HG03460 (cell line): ENCODE results near the gene EML3.
A peak's percentile ranks its signal among the peaks of the same experiment; 100 is the strongest.
"Not testable (repeated sequence)": the region's sequence is repeated elsewhere in the genome, so short reads cannot be mapped to it uniquely, and the experiment has no call there.

Source experiments
- ATAC-seq: cut with Tn5 transposase; IDR thresholded peaks from one replicate; pipeline ENCODE4 v1.9.1; 2021; ENCODE audit not compliant: unreplicated experiment

EML3 gene

DNA sequence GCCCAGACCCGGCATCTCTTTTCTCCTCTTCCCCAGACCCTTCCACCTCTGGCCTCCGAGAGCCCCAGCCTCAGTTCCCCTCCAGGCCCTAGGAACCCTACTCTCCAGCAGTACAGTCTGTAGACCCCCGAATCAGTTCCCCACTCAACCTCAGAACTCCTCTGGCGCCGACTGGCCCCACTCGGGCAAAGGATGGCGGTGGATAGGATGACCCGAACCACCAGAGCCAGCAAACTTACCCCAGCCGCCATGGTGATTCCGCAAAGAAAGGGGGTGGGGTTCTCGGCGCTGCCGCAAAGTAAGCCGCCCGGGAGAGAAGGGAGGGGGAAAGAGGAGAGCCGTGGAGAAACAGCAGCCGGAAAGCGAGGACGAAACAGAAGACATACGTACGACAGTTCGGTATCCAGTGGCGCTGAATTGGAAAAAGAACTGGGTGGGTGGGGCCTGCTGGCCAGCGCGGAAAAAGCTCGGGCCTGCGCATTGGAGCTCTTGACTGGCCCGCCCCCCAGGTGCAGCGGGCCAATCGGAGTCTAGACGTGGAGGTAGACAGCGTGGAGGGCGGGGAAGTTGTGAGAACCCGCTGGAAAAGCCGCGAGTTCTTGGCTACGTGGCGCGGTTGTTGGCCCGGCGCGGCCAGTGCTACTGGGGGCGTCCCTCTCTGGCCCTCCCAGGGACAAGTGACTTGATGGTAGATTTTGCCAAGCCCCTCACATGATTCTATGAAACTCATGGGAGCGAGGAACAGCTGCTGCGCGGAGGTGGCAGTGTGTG is 38.8 kb downstream of the EML3 start, which contains the start of gene EEF1G:
TSS of gene EEF1G (minus strand) at position 300 of the 771 bp plus-strand sequence. CDS start at position 251, 49 bp downstream.
- peak; percentile 79 for ATAC-seq

DNA sequence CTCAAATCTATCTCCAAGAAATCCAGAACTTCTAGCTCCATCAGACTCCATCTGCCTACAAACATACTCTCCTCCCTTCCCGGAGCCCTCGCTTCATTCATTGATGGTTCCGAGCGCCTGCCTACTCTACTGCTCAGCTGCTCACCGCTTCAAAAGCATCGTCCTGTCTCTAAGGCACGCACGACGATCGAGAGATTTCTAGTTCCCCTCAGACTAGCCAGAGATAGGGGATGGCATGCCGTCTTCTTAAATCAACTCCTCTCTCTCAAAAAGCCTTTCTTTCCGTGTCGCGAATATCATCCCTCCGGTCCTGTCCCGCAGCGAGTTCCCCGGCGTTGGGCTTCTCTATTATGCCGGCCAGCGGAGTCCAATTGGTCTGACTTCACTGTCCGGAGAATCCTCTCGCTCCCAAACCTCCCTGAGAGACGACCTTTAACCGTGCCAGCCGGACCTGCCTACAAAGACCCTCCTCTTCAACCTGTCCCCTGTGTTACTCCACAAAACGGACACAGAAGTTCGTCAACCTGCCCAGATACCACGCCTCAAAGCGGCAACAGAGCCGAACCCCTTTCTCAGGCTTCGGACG is 39.5 kb downstream of the EML3 start:
- ATAC-seq: no peak

DNA sequence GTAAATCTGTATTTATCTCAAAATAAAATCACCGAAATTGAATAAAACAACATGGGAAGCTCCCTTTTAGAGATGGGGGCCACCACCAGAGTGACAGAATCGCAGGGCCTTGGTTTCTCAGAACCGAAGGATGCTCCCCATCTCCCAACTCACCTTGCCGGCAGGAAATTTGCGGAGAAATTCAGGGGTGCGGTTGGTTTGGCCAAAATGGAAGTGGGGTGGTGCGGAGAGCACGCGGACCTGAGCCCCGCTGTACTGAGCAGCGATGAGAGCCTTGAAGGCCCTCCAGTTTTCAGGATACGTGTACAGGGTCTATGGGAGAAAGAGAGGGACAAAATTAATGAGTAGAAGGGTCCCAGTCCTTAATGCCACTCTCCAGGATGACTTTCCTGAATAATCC is 40.1 kb downstream of the EML3 start:
- ATAC-seq: no peak

DNA sequence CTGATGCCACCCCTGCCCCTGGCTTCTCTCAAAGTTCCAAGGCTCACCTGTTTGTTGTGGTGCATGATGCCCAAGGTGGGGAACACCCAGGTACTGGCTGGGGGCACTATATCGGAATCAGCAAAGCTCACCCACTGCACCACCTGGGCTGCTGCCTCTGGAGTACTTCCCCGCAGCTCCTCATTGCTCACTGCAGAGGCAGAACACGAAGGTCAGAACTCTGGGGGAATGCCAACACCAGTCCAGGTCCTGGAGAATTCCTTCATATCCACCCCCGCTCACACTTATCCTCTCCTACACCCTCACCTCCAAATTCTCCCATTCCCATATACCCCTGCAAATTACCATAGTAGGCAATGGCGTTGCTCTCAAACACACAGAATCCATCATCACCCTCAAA is 41.1 kb downstream of the EML3 start:
- not testable (repeated sequence) for ATAC-seq

DNA sequence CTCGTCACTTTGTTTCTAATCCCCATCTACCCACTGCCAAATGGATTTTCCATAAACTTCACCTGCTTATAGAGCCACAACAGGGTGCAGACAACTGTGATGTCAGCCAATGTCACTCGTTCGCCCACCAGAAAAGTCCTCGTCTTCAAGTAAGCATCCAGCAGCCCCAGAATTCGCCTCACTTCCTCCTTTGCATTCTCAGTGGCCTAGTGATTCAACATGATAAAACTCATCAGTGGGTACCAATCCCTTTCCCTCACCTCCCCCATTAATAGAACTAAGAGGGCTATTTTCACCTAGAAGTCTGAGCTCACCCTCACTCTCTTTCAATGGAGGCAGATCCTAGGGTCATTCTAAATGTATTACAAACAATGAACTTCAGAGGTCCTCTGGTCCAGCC is 41.7 kb downstream of the EML3 start:
- ATAC-seq: not testable (repeated sequence)

DNA sequence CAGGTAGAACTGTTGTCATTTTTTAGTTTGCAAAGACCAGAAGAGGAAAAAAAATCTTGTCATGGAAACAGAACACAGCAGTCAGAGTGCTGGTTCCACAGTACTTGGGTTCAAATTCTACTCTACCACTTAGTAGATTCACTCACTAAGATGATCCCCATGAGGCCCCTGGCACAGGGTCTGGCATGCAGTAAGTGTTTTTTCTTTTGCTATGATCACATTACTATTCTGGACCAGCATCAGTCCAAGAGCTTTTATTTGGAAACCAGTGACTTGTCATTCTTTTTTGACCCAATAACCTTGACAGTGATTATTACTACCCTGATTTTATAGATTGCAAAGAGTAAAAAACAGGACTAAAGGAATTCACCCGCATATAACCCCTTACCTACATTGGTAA is 43.0 kb downstream of the EML3 start:
- no peak for ATAC-seq

DNA sequence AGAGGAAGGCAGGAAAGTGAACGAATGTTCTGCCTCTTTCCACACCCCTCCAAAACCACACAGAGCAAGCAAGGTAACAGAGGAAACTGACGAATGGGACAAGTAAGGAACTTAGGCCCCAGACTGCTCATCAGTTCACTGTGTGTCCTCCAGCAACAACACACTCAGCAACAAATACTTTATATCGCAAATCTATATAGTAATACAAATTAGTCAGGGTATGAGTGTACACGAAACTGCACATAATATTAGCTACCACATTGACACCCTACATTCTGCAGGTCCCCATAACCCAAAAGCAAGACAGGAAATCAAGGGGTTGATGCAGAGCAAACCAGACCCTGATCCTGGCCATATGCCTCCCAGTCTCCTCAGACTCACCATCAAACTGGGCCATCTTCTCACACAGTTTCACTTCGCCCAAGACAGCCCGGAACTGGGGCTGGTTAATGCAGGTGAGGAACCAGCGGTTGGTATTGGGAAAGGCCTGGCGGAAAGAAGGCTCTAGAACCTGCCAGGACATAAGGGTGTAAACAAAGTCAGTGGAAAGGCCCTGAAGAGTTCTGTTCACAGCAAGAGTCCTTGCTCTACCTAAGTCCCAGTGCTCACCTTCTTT is 45.4 kb downstream of the EML3 start:
- peak; percentile 61 for ATAC-seq

DNA sequence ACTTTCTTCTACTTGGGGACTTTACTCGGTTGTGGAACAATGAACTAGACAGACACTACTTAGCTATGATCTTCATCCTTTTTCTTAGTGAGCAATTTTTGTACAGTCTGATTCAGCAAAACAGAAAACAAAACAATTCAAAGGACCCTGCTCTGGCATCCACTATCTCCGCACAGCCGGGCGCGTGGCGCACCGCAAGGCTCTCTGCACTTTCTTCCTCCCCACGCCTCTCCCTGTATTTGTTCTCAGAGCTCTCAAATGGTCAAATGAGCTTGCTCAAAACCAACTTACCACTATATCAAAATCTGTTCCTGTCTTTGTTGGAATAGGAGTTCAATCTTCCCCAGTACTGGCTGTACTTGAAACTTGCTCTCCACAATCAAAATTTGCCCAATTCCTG is 46.3 kb downstream of the EML3 start:
- no peak for ATAC-seq

DNA sequence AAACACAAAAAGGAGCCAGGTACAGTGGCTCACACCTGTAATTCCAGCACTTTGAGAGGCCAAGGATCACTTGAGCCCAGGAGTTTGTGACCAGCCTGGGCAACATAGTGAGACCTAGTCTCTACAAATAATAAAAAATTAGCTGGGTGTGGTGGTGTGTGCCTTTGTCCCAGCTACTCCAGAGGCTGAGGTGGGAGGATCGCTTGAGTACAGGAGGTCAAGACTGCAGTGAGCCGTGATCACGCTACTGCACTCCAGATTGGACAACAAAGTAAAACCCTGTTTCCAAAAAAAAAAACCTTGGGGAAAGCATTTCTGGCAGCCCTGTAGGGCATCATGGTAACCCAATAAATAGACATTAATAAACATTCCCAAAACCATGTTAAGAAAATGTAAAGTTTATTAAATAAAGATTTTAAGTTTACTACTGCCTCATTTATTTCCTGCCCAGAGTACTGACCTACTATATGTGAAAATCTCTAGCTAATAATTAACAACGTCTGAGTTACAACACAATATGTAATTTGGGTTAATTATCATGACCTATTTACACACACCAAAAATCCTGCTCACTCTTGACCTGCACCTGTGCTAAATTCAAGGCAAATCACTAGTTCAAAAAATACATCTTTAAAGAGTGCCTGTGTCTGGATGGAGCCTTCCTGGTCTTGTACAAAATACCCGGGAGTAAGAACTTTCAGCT is 47.3 kb downstream of the EML3 start:
- ATAC-seq: no peak

DNA sequence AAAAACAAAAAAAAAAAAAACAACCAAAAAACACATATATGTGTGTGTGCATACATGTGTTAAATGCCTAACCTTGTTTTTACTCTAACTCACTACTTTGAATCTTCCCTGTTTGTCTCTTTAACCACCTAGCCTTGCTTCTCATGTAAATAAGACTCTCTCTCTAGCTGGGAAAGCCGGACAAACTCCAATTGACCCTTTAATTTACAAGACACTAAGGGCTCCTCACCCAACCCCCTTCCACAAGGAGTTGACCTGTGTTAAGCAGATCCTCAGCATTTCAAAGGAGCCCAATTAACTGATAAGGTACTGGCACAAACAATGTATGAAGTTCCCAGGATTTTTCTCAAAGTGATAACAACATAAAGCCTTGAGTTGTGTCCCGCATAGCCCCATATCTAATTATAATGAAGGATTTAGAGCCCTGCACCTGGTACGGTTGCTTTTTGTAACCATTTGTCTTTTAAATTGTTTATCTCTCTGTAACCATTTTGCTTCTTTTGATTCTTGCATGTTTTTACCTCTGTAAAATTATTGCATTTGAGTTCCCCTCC is 50.8 kb downstream of the EML3 start:
- not testable (repeated sequence) for ATAC-seq

DNA sequence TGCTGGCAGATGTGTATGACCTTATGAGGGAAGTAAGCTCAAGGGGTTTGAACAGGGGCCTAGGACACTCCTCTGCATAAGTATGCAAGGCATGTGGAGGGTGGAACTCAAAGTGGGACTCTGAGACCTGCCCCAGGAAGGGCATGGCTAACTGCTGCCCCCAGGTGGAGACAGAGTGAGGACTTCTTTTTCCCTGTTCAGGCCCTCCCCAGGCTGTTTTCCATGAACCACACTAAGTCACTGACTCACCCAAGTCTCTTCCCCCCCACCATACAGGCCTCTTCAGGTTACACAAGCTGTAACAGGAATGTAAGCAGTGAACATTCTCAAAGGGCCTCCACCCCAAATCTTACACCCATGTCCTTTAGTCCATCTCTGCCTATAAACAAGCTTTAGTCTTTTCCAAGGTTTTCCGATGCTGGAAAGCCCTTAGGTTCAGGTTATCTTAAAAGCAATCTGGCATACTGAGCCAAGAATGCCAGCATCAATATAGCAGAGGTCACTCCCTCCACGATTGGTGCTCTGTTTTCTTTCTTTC is 51.9 kb downstream of the EML3 start:
- no peak for ATAC-seq

DNA sequence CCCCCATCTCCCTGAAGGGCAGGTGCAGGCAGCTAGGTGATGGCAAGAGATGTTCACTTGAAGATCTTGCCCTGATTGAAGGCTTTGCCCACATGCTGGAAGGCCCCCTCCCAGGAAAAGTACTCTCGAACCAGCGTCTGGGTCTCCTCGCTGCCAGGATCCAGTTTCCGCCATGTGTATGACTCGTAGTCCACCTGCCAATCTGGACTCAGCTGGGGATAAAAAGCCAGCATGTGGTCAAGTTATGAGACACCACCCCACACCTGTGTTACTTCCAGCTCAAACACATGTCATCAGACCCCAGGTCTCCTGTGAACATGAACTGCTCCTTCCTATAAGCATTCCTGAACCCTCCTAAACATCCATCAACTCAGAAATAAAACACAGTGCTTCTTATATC is 52.9 kb downstream of the EML3 start:
- ATAC-seq: not testable (repeated sequence)

DNA sequence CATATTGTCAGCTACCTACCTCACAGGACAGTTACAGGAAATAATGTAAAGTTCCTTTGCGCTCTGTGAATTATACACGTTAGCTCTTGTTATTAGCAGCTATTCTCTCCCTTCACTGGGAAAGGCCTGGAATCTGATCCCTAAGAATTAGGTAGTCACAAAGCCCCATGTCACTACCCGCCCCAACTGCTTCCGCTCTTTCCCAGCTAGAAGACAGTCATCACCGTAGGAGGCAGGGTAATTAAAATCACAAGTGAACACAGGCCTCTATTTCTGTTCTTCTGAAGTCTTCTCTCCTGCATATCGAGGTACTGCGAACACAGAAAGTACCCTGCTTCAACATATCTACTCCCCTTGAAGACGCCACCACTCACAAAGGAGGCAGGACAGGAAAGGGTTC is 53.4 kb downstream of the EML3 start:
- no peak for ATAC-seq

DNA sequence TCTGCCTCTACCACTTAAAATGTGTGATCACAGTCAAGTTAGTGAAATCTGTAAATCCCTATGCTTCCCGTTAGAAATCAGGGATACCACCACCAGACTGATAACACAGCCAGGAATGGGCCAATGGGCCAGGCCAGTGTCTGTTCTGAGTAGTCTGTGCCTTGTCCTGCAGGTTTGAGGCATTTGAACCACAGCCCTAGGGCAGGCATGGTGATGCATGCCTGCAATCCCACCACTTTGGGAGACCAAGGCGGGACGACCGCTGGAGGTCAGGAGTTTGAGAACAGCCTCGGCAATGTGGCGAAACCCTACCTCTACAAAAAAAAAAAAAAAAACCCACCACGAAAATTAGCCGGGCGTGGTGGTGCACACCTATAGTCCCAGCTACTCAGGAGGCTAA is 53.9 kb downstream of the EML3 start:
- no peak for ATAC-seq

DNA sequence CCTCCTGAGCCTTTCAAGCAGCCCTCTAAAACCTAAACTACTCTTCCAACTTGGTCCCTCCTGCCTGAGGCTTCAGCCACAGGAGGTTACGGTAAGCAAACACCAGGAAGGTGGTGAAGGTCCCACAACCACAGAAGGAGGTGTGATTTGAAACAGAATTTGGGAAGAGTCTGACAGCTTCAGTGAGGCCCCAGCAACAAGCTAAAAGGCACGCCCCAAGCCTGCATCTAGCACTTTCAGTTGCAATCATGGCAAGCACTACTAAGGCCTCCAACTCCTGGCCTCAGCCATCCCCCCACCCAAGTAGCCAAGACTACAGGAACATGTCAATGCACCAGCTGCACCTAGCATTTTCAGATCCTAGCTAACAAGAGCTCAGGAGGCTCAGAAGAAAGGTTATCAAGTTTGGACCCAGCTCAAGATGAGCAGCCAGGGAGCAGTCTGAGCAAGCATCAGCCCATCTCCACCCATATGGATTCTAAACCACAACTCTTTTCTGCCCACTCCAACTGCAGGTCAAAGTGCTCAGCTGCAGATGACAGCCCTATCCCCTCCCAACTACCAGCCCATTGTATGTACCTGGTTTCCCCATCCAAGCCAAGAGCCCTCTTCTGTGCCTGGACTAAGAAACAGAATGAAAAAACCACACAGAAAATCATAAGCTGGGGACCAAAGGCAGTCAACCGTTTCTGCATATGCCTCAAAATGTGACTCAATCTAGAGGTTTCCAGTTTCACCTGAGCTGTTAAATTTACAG is 55.5 kb downstream of the EML3 start:
- peak; percentile 17 for ATAC-seq

DNA sequence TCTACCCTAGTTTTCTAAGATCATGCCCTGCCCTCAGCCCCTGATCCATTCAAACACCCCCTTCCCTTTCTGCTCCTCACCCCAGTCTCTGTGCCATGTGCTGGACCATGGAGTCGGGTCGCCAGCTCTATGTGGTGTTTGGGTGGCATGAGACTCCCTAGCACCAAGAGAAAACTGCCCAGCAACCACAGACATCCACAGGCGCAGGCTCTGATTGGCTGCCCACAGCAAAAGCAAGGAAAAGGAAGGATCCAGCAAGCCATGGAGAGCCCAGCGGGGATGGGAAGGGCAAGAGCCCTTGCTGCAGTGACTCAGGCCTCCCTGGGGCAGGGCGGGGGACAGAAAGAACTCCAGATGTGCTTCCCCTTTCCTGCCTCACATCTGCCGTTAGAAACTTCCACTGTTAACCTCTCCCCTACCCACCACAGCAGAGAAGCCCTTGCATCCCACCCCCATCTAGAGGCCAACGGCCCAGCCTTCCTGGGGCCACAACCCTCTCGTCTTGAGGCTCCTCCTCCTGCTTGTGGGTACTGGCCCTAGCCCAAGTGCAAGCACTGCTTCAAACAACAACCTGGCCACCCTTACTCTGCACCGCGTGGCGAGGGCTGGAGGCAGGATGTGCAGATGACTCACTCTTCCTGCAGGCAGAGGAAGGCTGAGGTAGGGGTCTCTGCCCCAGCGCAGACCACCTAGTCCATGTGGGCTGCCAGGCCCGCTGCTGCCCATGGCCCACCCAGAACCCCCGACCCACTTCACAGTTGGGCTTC is 56.3 kb downstream of the EML3 start:
- ATAC-seq: peak; percentile 33

DNA sequence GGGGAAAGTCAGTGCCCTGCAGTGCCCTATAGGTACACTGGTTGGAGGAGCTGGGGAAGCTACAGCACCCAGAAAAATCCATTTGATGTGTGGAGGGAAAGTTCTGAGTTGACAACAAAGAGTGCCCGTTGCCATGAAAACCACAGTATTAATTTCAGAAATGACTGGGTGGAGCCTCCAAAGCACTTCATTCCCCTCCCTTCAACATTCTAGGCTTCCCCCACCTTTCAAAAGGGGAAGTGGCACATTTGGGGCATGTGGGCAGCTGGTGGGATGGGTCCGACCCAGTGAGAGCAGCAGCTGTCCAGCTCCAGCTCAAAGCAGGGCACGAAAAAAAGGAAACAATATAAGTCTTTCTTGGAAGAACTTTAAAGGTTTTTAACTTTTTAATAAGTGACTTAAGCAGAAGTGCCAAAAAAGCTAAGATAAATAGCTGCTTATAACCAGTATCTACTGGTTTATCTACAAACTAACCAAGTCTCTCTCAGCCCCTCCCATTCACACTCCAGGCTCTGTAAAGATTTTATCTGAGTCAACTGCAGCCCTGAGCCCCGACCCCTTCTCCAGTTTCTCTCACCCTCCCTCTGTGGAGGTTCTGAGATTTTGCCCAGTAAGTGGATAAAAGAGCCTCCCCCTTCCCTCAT is 57.0 kb downstream of the EML3 start:
- ATAC-seq: peak; percentile 36

DNA sequence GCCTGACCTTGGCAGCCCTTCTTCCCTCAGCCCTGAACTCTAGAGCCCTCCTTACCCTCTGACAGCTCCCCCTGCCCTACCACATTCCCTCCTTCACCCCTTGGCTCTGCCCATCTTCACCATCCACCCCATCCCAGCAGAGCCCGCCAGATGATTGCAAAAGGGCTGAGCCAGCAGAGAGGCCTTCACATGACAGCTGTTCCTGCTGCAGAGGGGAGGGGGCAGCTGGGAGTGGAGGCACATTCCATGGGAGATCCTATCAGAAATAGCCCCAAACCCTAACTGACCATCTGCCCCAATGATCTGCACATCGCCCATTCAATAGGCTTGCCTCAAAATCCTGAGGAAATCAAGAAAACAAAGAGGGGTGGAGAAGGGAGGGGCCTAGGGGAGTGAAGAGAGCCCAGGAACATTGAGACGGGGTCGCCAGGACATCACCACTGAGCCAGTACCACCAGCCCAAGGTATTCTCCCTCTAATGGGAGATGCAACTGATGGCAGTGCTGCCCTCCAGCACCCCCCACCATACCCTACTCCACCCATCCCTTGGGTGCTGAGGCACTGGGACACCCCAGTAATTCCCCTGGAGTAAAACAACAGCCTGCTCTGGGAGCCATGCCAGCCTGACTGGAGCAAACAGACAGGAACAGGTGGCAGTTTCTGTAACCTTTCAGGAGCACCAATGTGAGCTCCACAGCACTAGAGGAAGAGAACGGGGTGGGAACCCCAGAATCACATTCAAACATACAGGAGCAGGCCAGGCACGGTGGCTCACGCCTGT is 58.0 kb downstream of the EML3 start:
- ATAC-seq: no peak
